HFFc6 (cell line): ENCODE measurements around the gene VSIG10L2. TPM values are rescaled to one million over a fixed set of nuclear protein-coding genes. Genes with fewer than 3 reads are reported as not detected.

Source experiments
- DNase-seq: peaks from one replicate; pipeline ENCODE4 v3.0.0-alpha.2; 2018
- H3K27ac Mint-ChIP-seq: 2 replicates; pipeline ENCODE4 v1.8.0; 2020; ENCODE audit warnings: mild to moderate bottlenecking, mixed read lengths
- H3K27me3 Mint-ChIP-seq: 2 replicates; pipeline ENCODE4 v1.8.0; 2021; ENCODE audit warnings: mild to moderate bottlenecking, moderate library complexity, mixed read lengths; ENCODE audit not compliant: insufficient read depth
- H3K36me3 Mint-ChIP-seq: 2 replicates; pipeline ENCODE4 v1.8.0; 2021; ENCODE audit warnings: low read depth, mixed read lengths
- H3K4me1 Mint-ChIP-seq: 2 replicates; pipeline ENCODE4 v1.8.0; 2020; ENCODE audit warnings: low read depth, mixed read lengths
- H3K4me3 Mint-ChIP-seq: 2 replicates; pipeline ENCODE4 v1.8.0; 2020; ENCODE audit warnings: mild to moderate bottlenecking, moderate library complexity, mixed read lengths
- H3K9me3 Mint-ChIP-seq: 2 replicates; pipeline ENCODE4 v1.8.0; 2020; ENCODE audit warnings: mild to moderate bottlenecking, mixed read lengths
- CTCF ChIP-seq: fragments of 200-600 bp; sonication (generic); IDR thresholded peaks from 2 replicates; pipeline ENCODE4 v1.5.0; 2021; ENCODE audit warnings: antibody characterized with exemption, mild to moderate bottlenecking
- total RNA-seq, 6 experiments: library from RNA; stranded (reverse); fragmentation: NEBNext Ultra II Directional; extraction: Animal tissue kit (Norgen Biotek cat#: 25700); gene quantifications; 2 replicates in 1 of 6; 3 replicates in 5 of 6; pipeline ENCODE4 v1.2.3, GENCODE V29; 2021

Gene VSIG10L2
- total RNA-seq, 6 experiments from 2014 or later, result not detected

GRCh38 chr11:125992893-125993292 is 47.0 kb downstream of the VSIG10L2 start:
- H3K9me3 Mint-ChIP-seq, result no peaks in the 10 kb centered on the region
- peaks cover 4% of the 10 kb centered on the region for H3K27me3 Mint-ChIP-seq
- no peak for TF ChIP-seq CTCF
- DNase-seq, result no peak
- H3K4me3 Mint-ChIP-seq, result no peak overlapping the region
- no peaks in the 10 kb centered on the region for H3K36me3 Mint-ChIP-seq
- no peaks in the 10 kb centered on the region for H3K4me1 Mint-ChIP-seq
- H3K27ac Mint-ChIP-seq, result no peak overlapping the region

GRCh38 chr11:125994509-125994908 is 48.7 kb downstream of the VSIG10L2 start:
- Mint-ChIP-seq H3K9me3 (no peaks in the 10 kb centered on the region), H3K36me3 (no peaks in the 10 kb centered on the region), H3K4me1 (no peaks in the 10 kb centered on the region), H3K4me3 (no peak overlapping the region), H3K27ac (no peak overlapping the region), H3K27me3 (peaks cover 4% of the 10 kb centered on the region)
- no peak for TF ChIP-seq CTCF
- DNase-seq, result no peak

- Mint-ChIP-seq H3K36me3 (no peaks in the 10 kb centered on the region), H3K4me1 (no peaks in the 10 kb centered on the region), H3K4me3 (no peak overlapping the region), H3K27me3 (peaks cover 4% of the 10 kb centered on the region), H3K27ac (no peak overlapping the region), H3K9me3 (no peaks in the 10 kb centered on the region)
- no peak for TF ChIP-seq CTCF
- DNase-seq, result no peak
Observed at GRCh38 chr11:125995313-125995712, 49.5 kb downstream of the VSIG10L2 start.

- no peak overlapping the region for H3K27ac Mint-ChIP-seq
Observed at GRCh38 chr11:125998267-125998666, 52.4 kb downstream of the VSIG10L2 start.

GRCh38 chr11:125999234-125999880 is 53.5 kb downstream of the VSIG10L2 start:
- H3K27me3 Mint-ChIP-seq, result peaks cover 3% of the 10 kb centered on the region
- no peaks in the 10 kb centered on the region for H3K4me1 Mint-ChIP-seq
- H3K9me3 Mint-ChIP-seq, result no peaks in the 10 kb centered on the region
- no peak for DNase-seq
- H3K36me3 Mint-ChIP-seq, result no peaks in the 10 kb centered on the region
- H3K4me3 Mint-ChIP-seq, result no peak overlapping the region
- TF ChIP-seq CTCF, result no peak
- no peak overlapping the region for H3K27ac Mint-ChIP-seq

More at GRCh38 chr11:125998267-125998666, 52.4 kb downstream of the VSIG10L2 start:
- Mint-ChIP-seq H3K4me1 (no peaks in the 10 kb centered on the region), H3K36me3 (no peaks in the 10 kb centered on the region), H3K27me3 (peaks cover 3% of the 10 kb centered on the region), H3K9me3 (no peaks in the 10 kb centered on the region), H3K4me3 (no peak overlapping the region)
- TF ChIP-seq CTCF, result no peak
- no peak for DNase-seq
